H1 (cell line): Measurements from ENCODE around the gene RPL38.

ENCODE experiments used
- BCL11A ChIP-seq, 2 experiments: IDR thresholded peaks; one replicate each; pipeline ENCODE4 v1.6.1; 2011; ENCODE audit warnings: low read depth in 2 of 2, low read length in 2 of 2, mild to moderate bottlenecking in 2 of 2
- GTF2F1 ChIP-seq: IDR thresholded peaks from 2 replicates; pipeline ENCODE4 v1.6.1; 2012; ENCODE audit warnings: low read depth, low read length, improper control_type of control experiment, borderline replicate concordance
- POLR2A ChIP-seq, 2 experiments: IDR thresholded peaks; 1 replicate in 1 of 2; 2 replicates in 1 of 2; pipeline ENCODE4 v1.6.1; 2011; ENCODE audit warnings: low read depth in 2 of 2, low read length in 2 of 2, mild to moderate bottlenecking in 2 of 2; ENCODE audit errors: control extremely low read depth in 1 of 2
- TAF1 ChIP-seq: IDR thresholded peaks from 2 replicates; pipeline ENCODE4 v1.6.1; 2011; ENCODE audit warnings: mild to moderate bottlenecking, low read depth, low read length
- TF ChIP-seq, protein P1 (sequence below), 3 experiments: IDR thresholded peaks; 1 replicate in 2 of 3; 2 replicates in 1 of 3; pipeline versions ENCODE4 v1.5.1 to v1.6.1; 2011; ENCODE audit warnings: low read length in 3 of 3, mild to moderate bottlenecking in 3 of 3, inconsistent platforms in 2 of 3, low read depth in 1 of 3, moderate library complexity in 1 of 3; ENCODE audit not compliant: insufficient read depth in 1 of 3; ENCODE audit errors: control extremely low read depth in 1 of 3

DNA sequence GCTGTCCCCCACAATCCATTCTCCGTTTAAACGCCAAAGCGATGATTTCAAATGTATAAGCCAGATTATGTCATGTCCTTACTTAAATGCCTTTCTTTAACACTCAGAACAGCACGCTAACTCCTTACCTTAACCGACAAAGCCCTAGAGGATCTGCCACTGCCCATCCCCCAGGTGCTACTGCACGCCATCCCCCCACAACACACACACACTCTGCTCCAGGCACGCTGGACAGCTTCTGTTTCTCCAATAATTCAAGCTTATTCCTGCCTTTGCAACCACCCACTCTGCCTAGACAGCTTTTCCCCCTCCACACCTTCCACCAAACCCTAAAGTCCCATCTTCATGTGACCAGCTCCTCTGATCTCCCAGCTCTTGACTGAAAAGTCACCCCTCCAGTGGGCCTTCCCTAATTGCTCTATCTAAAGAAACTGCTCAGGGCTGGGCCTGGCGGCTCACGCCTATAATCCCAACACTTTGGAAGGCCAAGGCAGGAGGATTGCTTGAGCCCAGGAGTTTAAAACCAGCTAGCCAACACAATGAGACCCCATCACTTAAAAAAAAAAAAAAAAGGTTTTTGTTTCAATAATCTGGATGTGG is 38.9 kb upstream of the RPL38 start:
- TF ChIP-seq, protein P1, sequence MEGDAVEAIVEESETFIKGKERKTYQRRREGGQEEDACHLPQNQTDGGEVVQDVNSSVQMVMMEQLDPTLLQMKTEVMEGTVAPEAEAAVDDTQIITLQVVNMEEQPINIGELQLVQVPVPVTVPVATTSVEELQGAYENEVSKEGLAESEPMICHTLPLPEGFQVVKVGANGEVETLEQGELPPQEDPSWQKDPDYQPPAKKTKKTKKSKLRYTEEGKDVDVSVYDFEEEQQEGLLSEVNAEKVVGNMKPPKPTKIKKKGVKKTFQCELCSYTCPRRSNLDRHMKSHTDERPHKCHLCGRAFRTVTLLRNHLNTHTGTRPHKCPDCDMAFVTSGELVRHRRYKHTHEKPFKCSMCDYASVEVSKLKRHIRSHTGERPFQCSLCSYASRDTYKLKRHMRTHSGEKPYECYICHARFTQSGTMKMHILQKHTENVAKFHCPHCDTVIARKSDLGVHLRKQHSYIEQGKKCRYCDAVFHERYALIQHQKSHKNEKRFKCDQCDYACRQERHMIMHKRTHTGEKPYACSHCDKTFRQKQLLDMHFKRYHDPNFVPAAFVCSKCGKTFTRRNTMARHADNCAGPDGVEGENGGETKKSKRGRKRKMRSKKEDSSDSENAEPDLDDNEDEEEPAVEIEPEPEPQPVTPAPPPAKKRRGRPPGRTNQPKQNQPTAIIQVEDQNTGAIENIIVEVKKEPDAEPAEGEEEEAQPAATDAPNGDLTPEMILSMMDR (IDR thresholded peaks at IDR 0.05; ENCODE audit: control extremely low read depth in 1 of 3, insufficient read depth in 1 of 3, low read depth in 1 of 3, low read length in 3 of 3), result no peak
- TF ChIP-seq POLR2A (IDR thresholded peaks at IDR 0.05; ENCODE audit: control extremely low read depth in 1 of 2, low read depth in 2 of 2, low read length in 2 of 2) (no peak), GTF2F1 (no peak), TAF1 (no peak), BCL11A (IDR thresholded peaks at IDR 0.05; ENCODE audit: low read depth in 2 of 2, low read length in 2 of 2) (no peak)
